GM18520 (cell line): ENCODE measurements around the gene LIPC.

ENCODE experiments used
- ATAC-seq: cut with Tn5 transposase; IDR thresholded peaks from one replicate; pipeline ENCODE4 v1.9.1; 2021; ENCODE audit not compliant: unreplicated experiment

LIPC gene

GRCh38 chr15:58405865-58406264 is 25.9 kb upstream of the LIPC start:
- no peak for ATAC-seq

- ATAC-seq: no peak
These were observed 25.0 kb upstream of the LIPC start for GRCh38 chr15:58406811-58407210.

GRCh38 chr15:58407236-58407775 is 24.5 kb upstream of the LIPC start:
- ATAC-seq: no peak

GRCh38 chr15:58407778-58408177 is 24.0 kb upstream of the LIPC start:
- ATAC-seq: no peak

GRCh38 chr15:58409861-58410260 is 21.9 kb upstream of the LIPC start:
- no peak for ATAC-seq

- ATAC-seq: no peak
These were observed 21.4 kb upstream of the LIPC start for GRCh38 chr15:58410353-58410752.

- no peak for ATAC-seq
These were observed 18.5 kb upstream of the LIPC start for GRCh38 chr15:58413253-58413652.

- no peak for ATAC-seq
These were observed 16.2 kb upstream of the LIPC start for GRCh38 chr15:58415636-58416035.

GRCh38 chr15:58416963-58417362 is 14.8 kb upstream of the LIPC start:
- ATAC-seq: no peak

GRCh38 chr15:58418135-58418534 is 13.7 kb upstream of the LIPC start:
- ATAC-seq: no peak

GRCh38 chr15:58419803-58420524 is 11.8 kb upstream of the LIPC start:
- ATAC-seq: no peak

- no peak for ATAC-seq
These were observed 11.2 kb upstream of the LIPC start for GRCh38 chr15:58420579-58421043.

- no peak for ATAC-seq
These were observed 8.6 kb upstream of the LIPC start for GRCh38 chr15:58423205-58423604.

GRCh38 chr15:58423831-58424608 is 7.8 kb upstream of the LIPC start:
- ATAC-seq: no peak

- ATAC-seq: no peak
These were observed 7.1 kb upstream of the LIPC start for GRCh38 chr15:58424722-58425121.

GRCh38 chr15:58425185-58425584 is 6.6 kb upstream of the LIPC start:
- no peak for ATAC-seq

- no peak for ATAC-seq
These were observed 6.0 kb upstream of the LIPC start for GRCh38 chr15:58425834-58426233.

GRCh38 chr15:58426501-58426900 is 5.3 kb upstream of the LIPC start:
- ATAC-seq: no peak

GRCh38 chr15:58427987-58428386 is 3.8 kb upstream of the LIPC start:
- ATAC-seq: no peak

- no peak for ATAC-seq
These were observed 1.5 kb upstream of the LIPC start for GRCh38 chr15:58430224-58430787.

GRCh38 chr15:58432401-58432800 is 610 bp downstream of the LIPC start:
- ATAC-seq: no peak
